Peyer's patch (tissue), 4 donors: ENCODE measurements around the gene CORO6.

ENCODE experiments used
- POLR2A ChIP-seq, 2 donors: fragments of 450-650 bp; IDR thresholded peaks; one replicate each; pipeline ENCODE4 v1.5.1; 2017; ENCODE audit warnings: antibody characterized with exemption in 2 of 2, mild to moderate bottlenecking in 2 of 2, moderate library complexity in 2 of 2
- TF ChIP-seq, protein P1 (sequence below), 6 experiments: fragments of 450-650 bp in 4 of 6; fragments of 200-600 bp in 2 of 6; sonication (generic) in 1 of 6; IDR thresholded peaks; one replicate each; pipeline ENCODE4 v1.5.1; 2017 to 2019; ENCODE audit warnings: antibody characterized with exemption in 6 of 6, mild to moderate bottlenecking in 3 of 6, moderate library complexity in 1 of 6

DNA sequence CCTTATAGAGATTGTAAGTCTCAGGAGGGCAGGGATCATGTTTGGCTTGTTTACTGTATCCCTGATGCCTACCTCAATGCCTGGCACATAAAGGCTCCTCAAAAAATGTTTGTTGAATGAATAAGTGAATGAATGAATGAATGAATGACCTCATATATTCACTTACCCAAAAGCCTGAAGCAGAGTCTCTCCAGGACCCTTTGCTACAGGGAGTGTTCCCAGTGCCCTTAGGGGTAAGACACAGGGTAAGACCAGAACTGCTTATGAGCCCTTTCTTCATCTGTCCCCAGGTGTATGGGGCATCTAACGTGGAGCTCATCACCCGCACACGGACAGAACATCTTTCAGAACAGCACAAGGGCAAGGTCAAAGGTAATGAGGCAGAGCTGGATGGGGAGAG, 12.3 kb downstream of the CORO6 start:
- TF ChIP-seq, protein P1, sequence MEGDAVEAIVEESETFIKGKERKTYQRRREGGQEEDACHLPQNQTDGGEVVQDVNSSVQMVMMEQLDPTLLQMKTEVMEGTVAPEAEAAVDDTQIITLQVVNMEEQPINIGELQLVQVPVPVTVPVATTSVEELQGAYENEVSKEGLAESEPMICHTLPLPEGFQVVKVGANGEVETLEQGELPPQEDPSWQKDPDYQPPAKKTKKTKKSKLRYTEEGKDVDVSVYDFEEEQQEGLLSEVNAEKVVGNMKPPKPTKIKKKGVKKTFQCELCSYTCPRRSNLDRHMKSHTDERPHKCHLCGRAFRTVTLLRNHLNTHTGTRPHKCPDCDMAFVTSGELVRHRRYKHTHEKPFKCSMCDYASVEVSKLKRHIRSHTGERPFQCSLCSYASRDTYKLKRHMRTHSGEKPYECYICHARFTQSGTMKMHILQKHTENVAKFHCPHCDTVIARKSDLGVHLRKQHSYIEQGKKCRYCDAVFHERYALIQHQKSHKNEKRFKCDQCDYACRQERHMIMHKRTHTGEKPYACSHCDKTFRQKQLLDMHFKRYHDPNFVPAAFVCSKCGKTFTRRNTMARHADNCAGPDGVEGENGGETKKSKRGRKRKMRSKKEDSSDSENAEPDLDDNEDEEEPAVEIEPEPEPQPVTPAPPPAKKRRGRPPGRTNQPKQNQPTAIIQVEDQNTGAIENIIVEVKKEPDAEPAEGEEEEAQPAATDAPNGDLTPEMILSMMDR (IDR thresholded peaks at IDR 0.05), result no peak
- no peak for TF ChIP-seq POLR2A (IDR thresholded peaks at IDR 0.05)
